Subcutaneous abdominal adipose tissue (tissue), 5 donors: ENCODE measurements around the gene RGS7.

ENCODE experiments used
- H3K27ac ChIP-seq: one replicate; pipeline ENCODE4 v1.7.0; 2013; ENCODE audit warnings: low read depth, mild to moderate bottlenecking, inconsistent platforms, low read length, moderate library complexity
- H3K27me3 ChIP-seq, 5 donors: one replicate each; pipeline ENCODE4 v1.7.0; 2013; ENCODE audit warnings: low read length in 5 of 5, inconsistent platforms in 1 of 5; ENCODE audit not compliant: control insufficient read depth in 5 of 5, insufficient read depth in 4 of 5
- H3K36me3 ChIP-seq, 5 donors: one replicate each; pipeline ENCODE4 v1.7.0; 2013; ENCODE audit warnings: low read length in 5 of 5; ENCODE audit not compliant: control insufficient read depth in 5 of 5, insufficient read depth in 5 of 5
- H3K4me1 ChIP-seq, 5 donors: one replicate each; pipeline ENCODE4 v1.7.0; 2013; ENCODE audit warnings: low read length in 5 of 5, mild to moderate bottlenecking in 3 of 5, moderate library complexity in 1 of 5; ENCODE audit not compliant: control insufficient read depth in 5 of 5, insufficient read depth in 5 of 5
- H3K4me3 ChIP-seq, 5 donors: one replicate each; pipeline ENCODE4 v1.7.0; 2013; ENCODE audit warnings: low read length in 5 of 5, low read depth in 1 of 5
- H3K9ac ChIP-seq, 5 donors: one replicate each; pipeline ENCODE4 v1.7.0; 2013; ENCODE audit warnings: low read length in 5 of 5, mild to moderate bottlenecking in 4 of 5, moderate library complexity in 3 of 5
- H3K9me3 ChIP-seq, 5 donors: one replicate each; pipeline ENCODE4 v1.7.0; 2013; ENCODE audit warnings: low read length in 5 of 5; ENCODE audit not compliant: control insufficient read depth in 5 of 5
- donor health status: healthy.
- donor health status: healthy.
- donor health status: healthy.
- donor health status: healthy.
- donor health status: healthy.

The RGS7 gene

GRCh38 chr1:241083285-241083684 is 273.7 kb downstream of the RGS7 start:
- Histone ChIP-seq H3K4me3 (no peak overlapping the region), H3K9me3 (no peaks in the 10 kb centered on the region), H3K9ac (no peak overlapping the region), H3K27ac (no peak overlapping the region), H3K27me3 (no peaks in the 10 kb centered on the region), H3K36me3 (no peaks in the 10 kb centered on the region), H3K4me1 (no peaks in the 10 kb centered on the region)

GRCh38 chr1:241081473-241081872 is 275.5 kb downstream of the RGS7 start:
- no peak overlapping the region for H3K27ac ChIP-seq
- H3K36me3 ChIP-seq: no peaks in the 10 kb centered on the region
- H3K9ac ChIP-seq: no peak overlapping the region
- H3K27me3 ChIP-seq: no peaks in the 10 kb centered on the region
- no peak overlapping the region for H3K4me3 ChIP-seq
- no peaks in the 10 kb centered on the region for H3K9me3 ChIP-seq
- H3K4me1 ChIP-seq: no peaks in the 10 kb centered on the region

- Histone ChIP-seq H3K9me3 (no peaks in the 10 kb centered on the region), H3K4me1 (no peaks in the 10 kb centered on the region), H3K9ac (no peak overlapping the region), H3K27me3 (no peaks in the 10 kb centered on the region), H3K27ac (no peak overlapping the region), H3K4me3 (no peak overlapping the region), H3K36me3 (no peaks in the 10 kb centered on the region)
These were observed 277.5 kb downstream of the RGS7 start for GRCh38 chr1:241079459-241079858.

GRCh38 chr1:241079047-241079446 is 278.0 kb downstream of the RGS7 start:
- Histone ChIP-seq H3K36me3 (no peaks in the 10 kb centered on the region), H3K27ac (no peak overlapping the region), H3K27me3 (no peaks in the 10 kb centered on the region), H3K9me3 (no peaks in the 10 kb centered on the region), H3K4me1 (no peaks in the 10 kb centered on the region), H3K9ac (no peak overlapping the region), H3K4me3 (no peak overlapping the region)

GRCh38 chr1:241077386-241078147 is 279.4 kb downstream of the RGS7 start:
- H3K9ac ChIP-seq: no peak overlapping the region

GRCh38 chr1:241074507-241074906 is 282.5 kb downstream of the RGS7 start:
- H3K36me3 ChIP-seq: no peaks in the 10 kb centered on the region

More at GRCh38 chr1:241077386-241078147, 279.4 kb downstream of the RGS7 start:
- H3K4me1 ChIP-seq: no peaks in the 10 kb centered on the region
- H3K27me3 ChIP-seq: no peaks in the 10 kb centered on the region
- H3K4me3 ChIP-seq: no peak overlapping the region
- H3K27ac ChIP-seq: no peak overlapping the region
- H3K36me3 ChIP-seq: no peaks in the 10 kb centered on the region
- H3K9me3 ChIP-seq: no peaks in the 10 kb centered on the region

GRCh38 chr1:241068359-241068758 is 288.6 kb downstream of the RGS7 start:
- no peak overlapping the region for H3K9ac ChIP-seq
- no peak overlapping the region for H3K4me3 ChIP-seq
- no peaks in the 10 kb centered on the region for H3K4me1 ChIP-seq
- no peaks in the 10 kb centered on the region for H3K36me3 ChIP-seq
- H3K27me3 ChIP-seq: no peaks in the 10 kb centered on the region
- no peaks in the 10 kb centered on the region for H3K9me3 ChIP-seq
- no peak overlapping the region for H3K27ac ChIP-seq

More at GRCh38 chr1:241074507-241074906, 282.5 kb downstream of the RGS7 start:
- Histone ChIP-seq H3K4me1 (no peaks in the 10 kb centered on the region), H3K9me3 (no peaks in the 10 kb centered on the region), H3K9ac (no peak overlapping the region), H3K27me3 (no peaks in the 10 kb centered on the region), H3K4me3 (no peak overlapping the region), H3K27ac (no peak overlapping the region)

GRCh38 chr1:241063276-241063675 is 293.7 kb downstream of the RGS7 start:
- H3K4me3 ChIP-seq: no peak overlapping the region
- H3K36me3 ChIP-seq: no peaks in the 10 kb centered on the region
- H3K9ac ChIP-seq: no peak overlapping the region
- H3K4me1 ChIP-seq: no peaks in the 10 kb centered on the region
- H3K27me3 ChIP-seq: no peaks in the 10 kb centered on the region
- H3K27ac ChIP-seq: no peak overlapping the region
- H3K9me3 ChIP-seq: no peaks in the 10 kb centered on the region

- Histone ChIP-seq H3K27me3 (no peaks in the 10 kb centered on the region), H3K27ac (no peak overlapping the region), H3K9me3 (no peaks in the 10 kb centered on the region), H3K9ac (no peak overlapping the region), H3K4me3 (no peak overlapping the region), H3K36me3 (no peaks in the 10 kb centered on the region), H3K4me1 (no peaks in the 10 kb centered on the region)
These were observed 295.9 kb downstream of the RGS7 start for GRCh38 chr1:241061062-241061461.

- H3K4me1 ChIP-seq: no peaks in the 10 kb centered on the region
- H3K9me3 ChIP-seq: peaks cover 0 to 4% (median 0%) of the 10 kb centered on the region in 5 donors
- H3K27me3 ChIP-seq: no peaks in the 10 kb centered on the region
- H3K27ac ChIP-seq: no peak overlapping the region
- no peaks in the 10 kb centered on the region for H3K36me3 ChIP-seq
- no peak overlapping the region for H3K4me3 ChIP-seq
- H3K9ac ChIP-seq: no peak overlapping the region
These were observed 308.4 kb downstream of the RGS7 start for GRCh38 chr1:241048622-241049021.
